Activated CD4-positive, alpha-beta memory T cell treated with anti-CD3 and anti-CD28 coated beads, Interleukin-2, amount 10 ng/mL, durations not matched to agents 7 days and 5 days (primary cell): ENCODE results near the gene MCFD2. TPM values are rescaled to one million over a fixed set of nuclear protein-coding genes. Genes with fewer than 3 reads are reported as not detected.
A peak's percentile ranks its signal among the peaks of the same experiment; 100 is the strongest.

Experiments used
- CTCF ChIA-PET: fragments of 350-600 bp; sonication (Branson Sonifier 250); formaldehyde crosslinking; loops from one replicate; lab custom pipeline; 2021; ENCODE audit warnings: antibody characterized with exemption, inconsistent platforms; lab: Charles Lee
- POLR2A ChIA-PET: fragments of 350-600 bp; sonication (Branson Sonifier 250); formaldehyde crosslinking; loops from one replicate; lab custom pipeline; 2021; ENCODE audit warnings: antibody characterized with exemption; lab: Charles Lee
- DNase-seq: peaks from one replicate; pipeline ENCODE4 v3.0.0-alpha.2; 2020
- H3K27ac Mint-ChIP-seq: one replicate; pipeline ENCODE4 v1.8.0; 2021; ENCODE audit warnings: mild to moderate bottlenecking, mixed read lengths
- H3K27me3 Mint-ChIP-seq: one replicate; pipeline ENCODE4 v1.8.0; 2021; ENCODE audit warnings: mixed read lengths
- H3K36me3 Mint-ChIP-seq: one replicate; pipeline ENCODE4 v1.8.0; 2021; ENCODE audit warnings: low read depth, mixed read lengths
- H3K4me1 Mint-ChIP-seq: one replicate; pipeline ENCODE4 v1.8.0; 2021; ENCODE audit warnings: mixed read lengths
- H3K4me3 Mint-ChIP-seq: one replicate; pipeline ENCODE4 v1.8.0; 2021; ENCODE audit warnings: mild to moderate bottlenecking, mixed read lengths
- H3K9me3 Mint-ChIP-seq: one replicate; pipeline ENCODE4 v1.8.0; 2021; ENCODE audit warnings: mixed read lengths
- total RNA-seq, 2 experiments: library from RNA; stranded (reverse); gene quantifications; one replicate each; pipeline ENCODE4 v1.2.3, GENCODE V29; 2021

The MCFD2 gene
- total RNA-seq = 10 to 100 TPM; 48.4 to 48.8 TPM

GRCh38 chr2:46915281-46915810 lies at the start of gene MCFD2:
Gene MCFD2 (minus strand): TSS chr2:46915806. CDS start chr2:46909171, 6,635 bp downstream.
- peak within 1 kb of the TSS; percentile 64 for H3K27ac Mint-ChIP-seq
- H3K27me3 Mint-ChIP-seq = peaks cover 8% of the 10 kb centered on the region
- CTCF ChIA-PET = interaction anchor here (1.2 kb wide), 1 partner anchor 14 kb away, joined by 4 read pairs; no protein-coding TSS in a partner anchor
- H3K4me1 Mint-ChIP-seq = peaks cover 47% of the 10 kb centered on the region
- POLR2A ChIA-PET = interaction anchor here (1.8 kb wide), 1 partner anchor 69 kb away, joined by 10 read pairs; no protein-coding TSS in a partner anchor
- peaks cover 15% of the 10 kb centered on the region for H3K36me3 Mint-ChIP-seq
- no peaks in the 10 kb centered on the region for H3K9me3 Mint-ChIP-seq
- DNase-seq = no peak
- peak within 1 kb of the TSS; percentile 94 for H3K4me3 Mint-ChIP-seq

- Mint-ChIP-seq H3K9me3 (no peaks in the 10 kb centered on the region), H3K4me1 (peaks cover 22% of the 10 kb centered on the region), H3K27me3 (no peaks in the 10 kb centered on the region), H3K27ac (no peak overlapping the region), H3K4me3 (no peak overlapping the region), H3K36me3 (peaks cover 21% of the 10 kb centered on the region)
- POLR2A ChIA-PET = no interaction called here
- DNase-seq = no peak
- CTCF ChIA-PET = no interaction called here
Measured at GRCh38 chr2:46964835-46965560, 49.4 kb upstream of the MCFD2 start.

- no peak overlapping the region for H3K4me3 Mint-ChIP-seq
- no peaks in the 10 kb centered on the region for H3K27me3 Mint-ChIP-seq
- DNase-seq = no peak
- H3K9me3 Mint-ChIP-seq = no peaks in the 10 kb centered on the region
- H3K4me1 Mint-ChIP-seq = peaks cover 22% of the 10 kb centered on the region
- ChIA-PET POLR2A (no interaction called here), CTCF (no interaction called here)
- H3K36me3 Mint-ChIP-seq = peaks cover 23% of the 10 kb centered on the region
- no peak overlapping the region for H3K27ac Mint-ChIP-seq
Measured at GRCh38 chr2:46963941-46964673, 48.5 kb upstream of the MCFD2 start.

- no peak overlapping the region for H3K4me3 Mint-ChIP-seq
- H3K36me3 Mint-ChIP-seq = peaks cover 31% of the 10 kb centered on the region
- H3K9me3 Mint-ChIP-seq = no peaks in the 10 kb centered on the region
- H3K27ac Mint-ChIP-seq = no peak overlapping the region
- H3K4me1 Mint-ChIP-seq = peaks cover 22% of the 10 kb centered on the region
- ChIA-PET CTCF (no interaction called here), POLR2A (interaction anchor here (1.1 kb wide), 1 partner anchor 19 kb away, joined by 4 read pairs; no protein-coding TSS in a partner anchor)
- no peaks in the 10 kb centered on the region for H3K27me3 Mint-ChIP-seq
- DNase-seq = no peak
Measured at GRCh38 chr2:46963210-46963609, 47.6 kb upstream of the MCFD2 start.

GRCh38 chr2:46962751-46963150 lies 47.1 kb upstream of the MCFD2 start:
- Mint-ChIP-seq H3K9me3 (no peaks in the 10 kb centered on the region), H3K27me3 (no peaks in the 10 kb centered on the region), H3K4me3 (no peak overlapping the region), H3K4me1 (peaks cover 22% of the 10 kb centered on the region), H3K36me3 (peaks cover 35% of the 10 kb centered on the region), H3K27ac (no peak overlapping the region)
- ChIA-PET POLR2A (interaction anchor here (1.1 kb wide), 1 partner anchor 19 kb away, joined by 4 read pairs; no protein-coding TSS in a partner anchor), CTCF (interaction anchor here (0.6 kb wide), 1 partner anchor 33 kb away, joined by 3 read pairs; no protein-coding TSS in a partner anchor)
- no peak for DNase-seq

- Mint-ChIP-seq H3K27ac (no peak overlapping the region), H3K27me3 (no peaks in the 10 kb centered on the region), H3K4me3 (no peak overlapping the region), H3K4me1 (peaks cover 19% of the 10 kb centered on the region), H3K9me3 (no peaks in the 10 kb centered on the region), H3K36me3 (peaks cover 50% of the 10 kb centered on the region)
- no peak for DNase-seq
- ChIA-PET POLR2A (no interaction called here), CTCF (no interaction called here)
Measured at GRCh38 chr2:46960618-46961017, 45.0 kb upstream of the MCFD2 start.

GRCh38 chr2:46958431-46959017 lies 42.9 kb upstream of the MCFD2 start:
- no peaks in the 10 kb centered on the region for H3K27me3 Mint-ChIP-seq
- ChIA-PET CTCF (no interaction called here), POLR2A (no interaction called here)
- H3K27ac Mint-ChIP-seq = no peak overlapping the region
- H3K9me3 Mint-ChIP-seq = no peaks in the 10 kb centered on the region
- no peak for DNase-seq
- H3K4me1 Mint-ChIP-seq = peaks cover 5% of the 10 kb centered on the region
- peaks cover 63% of the 10 kb centered on the region for H3K36me3 Mint-ChIP-seq
- H3K4me3 Mint-ChIP-seq = no peak overlapping the region

- POLR2A ChIA-PET = no interaction called here
- H3K4me3 Mint-ChIP-seq = no peak overlapping the region
- peaks cover 70% of the 10 kb centered on the region for H3K36me3 Mint-ChIP-seq
- no peak overlapping the region for H3K27ac Mint-ChIP-seq
- H3K27me3 Mint-ChIP-seq = no peaks in the 10 kb centered on the region
- no peak for DNase-seq
- CTCF ChIA-PET = no interaction called here
- H3K4me1 Mint-ChIP-seq = no peaks in the 10 kb centered on the region
- no peaks in the 10 kb centered on the region for H3K9me3 Mint-ChIP-seq
Measured at GRCh38 chr2:46956981-46957531, 41.5 kb upstream of the MCFD2 start.

GRCh38 chr2:46955764-46956163 lies 40.2 kb upstream of the MCFD2 start:
- no peak for DNase-seq
- Mint-ChIP-seq H3K36me3 (peaks cover 79% of the 10 kb centered on the region), H3K9me3 (no peaks in the 10 kb centered on the region), H3K27me3 (no peaks in the 10 kb centered on the region), H3K27ac (peak overlapping the region; percentile 12), H3K4me1 (peaks cover 11% of the 10 kb centered on the region), H3K4me3 (no peak overlapping the region)
- POLR2A ChIA-PET = no interaction called here
- CTCF ChIA-PET = no interaction called here

- H3K36me3 Mint-ChIP-seq = peaks cover 79% of the 10 kb centered on the region
Measured at GRCh38 chr2:46954951-46955571, 39.5 kb upstream of the MCFD2 start.

GRCh38 chr2:46952171-46952570 lies 36.6 kb upstream of the MCFD2 start:
- Mint-ChIP-seq H3K27me3 (no peaks in the 10 kb centered on the region), H3K4me1 (peaks cover 24% of the 10 kb centered on the region), H3K36me3 (peaks cover 74% of the 10 kb centered on the region), H3K27ac (no peak overlapping the region), H3K9me3 (no peaks in the 10 kb centered on the region), H3K4me3 (no peak overlapping the region)
- ChIA-PET POLR2A (interaction anchor here (1.3 to 1.9 kb wide), 2 partner anchors 8 to 33 kb away, joined by 5 to 6 read pairs; no protein-coding TSS in a partner anchor), CTCF (no interaction called here)
- DNase-seq = no peak

More at GRCh38 chr2:46954951-46955571, 39.5 kb upstream of the MCFD2 start:
- no peak for DNase-seq
- POLR2A ChIA-PET = interaction anchor here (1.2 kb wide), 1 partner anchor 13 kb away, joined by 4 read pairs; no protein-coding TSS in a partner anchor
- Mint-ChIP-seq H3K4me1 (peaks cover 16% of the 10 kb centered on the region), H3K27ac (no peak overlapping the region), H3K9me3 (no peaks in the 10 kb centered on the region), H3K27me3 (no peaks in the 10 kb centered on the region), H3K4me3 (no peak overlapping the region)
- CTCF ChIA-PET = no interaction called here
